Measurements from ENCODE around the gene JPH3. TPM values are rescaled to one million over a fixed set of nuclear protein-coding genes. Genes with fewer than 3 reads are reported as not detected.

JPH3 gene
- total and polyA plus RNA-seq, 2 experiments from 2014 or later, result not detected

DNA sequence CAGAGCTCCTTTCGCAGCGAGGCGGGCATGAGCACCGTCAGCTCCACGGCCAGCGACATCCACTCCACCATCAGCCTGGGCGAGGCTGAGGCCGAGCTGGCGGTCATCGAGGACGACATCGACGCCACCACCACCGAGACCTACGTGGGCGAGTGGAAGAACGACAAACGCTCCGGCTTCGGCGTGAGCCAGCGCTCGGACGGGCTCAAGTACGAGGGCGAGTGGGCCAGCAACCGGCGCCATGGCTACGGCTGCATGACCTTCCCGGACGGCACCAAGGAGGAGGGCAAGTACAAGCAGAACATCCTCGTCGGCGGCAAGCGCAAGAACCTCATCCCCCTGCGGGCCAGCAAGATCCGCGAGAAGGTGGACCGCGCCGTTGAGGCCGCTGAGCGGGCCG lies 42.3 kb downstream of the JPH3 start:
- WGBS, 2 experiments (ENCODE audit: low coverage in 1 of 2, low lambda C conversion rate in 2 of 2, missing lambda C conversion rate in 2 of 2), result 93 to 94% methylated on average over 39 to 44 of the region's 44 CpGs
- no peak overlapping the region for H3K9ac ChIP-seq
- H3K4me3 ChIP-seq, result no peak overlapping the region
- H3K36me3 ChIP-seq (ENCODE audit: low read depth), result no peaks in the 10 kb centered on the region
- in situ Hi-C loops (cut with MboI), result no loop called here
- TF ChIP-seq EZH2phosphoT487 (IDR thresholded peaks at IDR 0.05; ENCODE audit: insufficient read depth, low read depth) (no peak), EZH2 (IDR thresholded peaks at IDR 0.05; ENCODE audit: insufficient read depth, poor library complexity, severe bottlenecking) (no peak)
- no peak overlapping the region for H2AFZ ChIP-seq
- no peaks in the 10 kb centered on the region for H3K9me2 ChIP-seq (ENCODE audit: insufficient read depth)
- H3F3A ChIP-seq (ENCODE audit: insufficient read depth), result no peaks in the 10 kb centered on the region
- no peak overlapping the region for H3K4me2 ChIP-seq (ENCODE audit: unreplicated experiment)
- DNase-seq, result no peak
- no peaks in the 10 kb centered on the region for H4K20me1 ChIP-seq (ENCODE audit: insufficient read depth)
- no peaks in the 10 kb centered on the region for H3K79me2 ChIP-seq (ENCODE audit: insufficient read depth)
- peaks cover 27% of the 10 kb centered on the region for H3K27me3 ChIP-seq (replicated peaks; ENCODE audit: insufficient read depth)
- H3K4me1 ChIP-seq (ENCODE audit: insufficient read depth), result no peaks in the 10 kb centered on the region
- H3K27ac ChIP-seq, result no peak overlapping the region
- no peaks in the 10 kb centered on the region for H3K9me3 ChIP-seq (ENCODE audit: low read depth)

DNA sequence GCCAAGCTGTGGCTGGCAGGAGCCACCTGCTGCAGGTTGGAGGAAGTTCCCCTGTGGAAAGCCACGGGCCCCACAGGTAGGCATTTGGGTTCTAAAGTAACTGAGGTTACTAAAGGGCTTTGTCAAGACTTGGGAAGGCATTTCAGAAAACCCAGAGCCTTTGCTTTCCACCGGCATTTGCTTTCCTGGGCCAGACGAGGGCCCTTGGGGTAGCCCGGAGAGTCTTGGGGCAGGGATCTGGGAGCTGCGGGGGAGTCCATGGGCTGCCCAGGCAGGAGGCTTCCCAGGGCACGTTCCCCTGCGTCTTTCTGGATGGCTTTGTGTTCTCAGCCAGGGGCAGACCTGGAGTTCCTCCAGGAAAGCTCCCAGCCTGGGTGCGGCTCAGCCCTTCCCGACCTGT lies 43.5 kb downstream of the JPH3 start:
- H3K79me2 ChIP-seq (ENCODE audit: insufficient read depth), result no peaks in the 10 kb centered on the region
- no peaks in the 10 kb centered on the region for H3K36me3 ChIP-seq (ENCODE audit: low read depth)
- H4K20me1 ChIP-seq (ENCODE audit: insufficient read depth), result no peaks in the 10 kb centered on the region
- TF ChIP-seq EZH2 (IDR thresholded peaks at IDR 0.05; ENCODE audit: insufficient read depth, poor library complexity, severe bottlenecking) (no peak), EZH2phosphoT487 (IDR thresholded peaks at IDR 0.05; ENCODE audit: insufficient read depth, low read depth) (no peak)
- no peak overlapping the region for H3K4me2 ChIP-seq (ENCODE audit: unreplicated experiment)
- peaks cover 29% of the 10 kb centered on the region for H3K27me3 ChIP-seq (replicated peaks; ENCODE audit: insufficient read depth)
- WGBS, 2 experiments (ENCODE audit: low coverage in 1 of 2, low lambda C conversion rate in 2 of 2, missing lambda C conversion rate in 2 of 2), result 65 to 67% methylated on average over 9 of the region's 9 CpGs
- H3K4me3 ChIP-seq, result no peak overlapping the region
- no peaks in the 10 kb centered on the region for H3F3A ChIP-seq (ENCODE audit: insufficient read depth)
- DNase-seq, result no peak
- in situ Hi-C loops (cut with MboI), result no loop called here
- no peaks in the 10 kb centered on the region for H3K9me2 ChIP-seq (ENCODE audit: insufficient read depth)
- H3K9ac ChIP-seq, result no peak overlapping the region
- no peak overlapping the region for H2AFZ ChIP-seq
- no peaks in the 10 kb centered on the region for H3K9me3 ChIP-seq (ENCODE audit: low read depth)
- no peak overlapping the region for H3K27ac ChIP-seq
- no peaks in the 10 kb centered on the region for H3K4me1 ChIP-seq (ENCODE audit: insufficient read depth)

DNA sequence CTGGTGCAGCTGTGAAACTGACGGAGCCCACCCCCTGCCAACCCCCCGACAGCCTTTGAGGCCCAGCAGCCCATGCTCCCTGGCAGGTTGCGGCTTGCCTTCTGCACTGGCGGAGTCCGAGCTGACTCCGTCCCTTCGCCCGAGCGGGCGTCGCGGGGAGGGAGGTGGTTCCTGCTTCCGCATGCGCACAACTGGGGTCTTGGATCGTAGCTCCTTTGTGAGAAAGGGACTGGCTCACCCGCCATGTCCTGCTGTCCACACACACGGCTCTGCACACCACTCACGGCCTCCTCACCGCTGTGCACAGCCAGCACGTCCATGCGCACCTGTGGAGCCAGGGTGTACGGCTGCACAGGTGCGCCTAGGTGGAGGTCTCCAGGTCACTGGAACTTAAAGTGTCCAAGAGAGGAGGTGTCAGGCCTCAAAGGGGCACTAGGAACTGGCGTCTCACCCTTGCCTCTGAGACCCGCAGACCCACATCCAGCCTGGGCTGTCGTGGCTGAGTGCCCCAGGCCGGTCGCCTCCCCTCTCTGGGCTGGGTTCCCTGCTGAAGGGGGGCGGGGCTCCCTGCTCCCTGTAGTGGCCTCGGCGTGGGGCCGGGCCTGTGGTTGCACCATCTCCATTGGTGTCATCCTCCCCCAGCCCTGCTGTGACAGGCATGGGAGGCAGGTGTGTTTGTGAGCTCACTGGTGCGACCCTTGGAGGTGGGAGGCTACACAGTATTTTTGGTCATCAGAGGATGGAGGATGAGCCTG lies 45.3 kb downstream of the JPH3 start:
- 61 to 68% methylated on average over 22 to 31 of the region's 33 CpGs for WGBS, 2 experiments (ENCODE audit: low coverage in 1 of 2, low lambda C conversion rate in 2 of 2, missing lambda C conversion rate in 2 of 2)
- in situ Hi-C loops (cut with MboI), result no loop called here
- peaks cover 35% of the 10 kb centered on the region for H3K27me3 ChIP-seq (replicated peaks; ENCODE audit: insufficient read depth)

DNA sequence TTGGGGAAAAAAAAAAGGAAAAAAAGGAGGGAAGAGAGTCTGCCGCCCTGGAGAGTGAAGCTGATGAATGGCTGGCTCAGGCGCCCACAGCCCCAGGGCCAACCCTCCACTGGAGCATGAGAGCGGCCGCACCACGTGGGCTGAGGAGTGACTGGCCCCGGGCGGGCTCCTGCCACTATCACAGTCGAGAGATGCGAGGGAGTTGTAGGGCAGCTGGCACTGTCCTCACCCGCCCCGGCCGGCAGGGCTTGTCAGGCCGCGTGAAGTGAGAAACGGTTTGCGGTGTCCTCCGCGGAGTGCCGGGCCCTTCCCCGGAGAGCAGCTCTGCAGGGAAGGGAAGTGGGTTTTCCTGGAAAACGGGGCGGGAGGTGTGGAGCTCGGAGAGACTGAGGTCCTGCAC lies 45.9 kb downstream of the JPH3 start:
- Histone ChIP-seq H3K4me3 (no peak overlapping the region), H3K27me3 (replicated peaks; ENCODE audit: insufficient read depth) (peaks cover 35% of the 10 kb centered on the region), H3K36me3 (ENCODE audit: low read depth) (no peaks in the 10 kb centered on the region), H3K9me3 (ENCODE audit: low read depth) (no peaks in the 10 kb centered on the region), H3F3A (ENCODE audit: insufficient read depth) (no peaks in the 10 kb centered on the region), H3K79me2 (ENCODE audit: insufficient read depth) (no peaks in the 10 kb centered on the region), H3K4me2 (ENCODE audit: unreplicated experiment) (no peak overlapping the region), H2AFZ (no peak overlapping the region), H4K20me1 (ENCODE audit: insufficient read depth) (no peaks in the 10 kb centered on the region), H3K4me1 (ENCODE audit: insufficient read depth) (no peaks in the 10 kb centered on the region), H3K27ac (no peak overlapping the region), H3K9me2 (ENCODE audit: insufficient read depth) (no peaks in the 10 kb centered on the region), H3K9ac (no peak overlapping the region)
- peak; percentile 13 for DNase-seq
- in situ Hi-C loops (cut with MboI), result no loop called here
- no peak for TF ChIP-seq EZH2 (IDR thresholded peaks at IDR 0.05; ENCODE audit: insufficient read depth, poor library complexity, severe bottlenecking)
- TF ChIP-seq EZH2phosphoT487 (IDR thresholded peaks at IDR 0.05; ENCODE audit: insufficient read depth, low read depth), result no peak
- 41 to 46% methylated on average over 19 to 23 of the region's 23 CpGs for WGBS, 2 experiments (ENCODE audit: low coverage in 1 of 2, low lambda C conversion rate in 2 of 2, missing lambda C conversion rate in 2 of 2)

More for the DNA sequence above, 45.3 kb downstream of the JPH3 start:
- TF ChIP-seq EZH2phosphoT487 (IDR thresholded peaks at IDR 0.05; ENCODE audit: insufficient read depth, low read depth) (no peak), EZH2 (IDR thresholded peaks at IDR 0.05; ENCODE audit: insufficient read depth, poor library complexity, severe bottlenecking) (no peak)
- Histone ChIP-seq H3K79me2 (ENCODE audit: insufficient read depth) (no peaks in the 10 kb centered on the region), H3K4me3 (no peak overlapping the region), H2AFZ (no peak overlapping the region), H3K9me3 (ENCODE audit: low read depth) (no peaks in the 10 kb centered on the region), H3K9me2 (ENCODE audit: insufficient read depth) (no peaks in the 10 kb centered on the region), H3F3A (ENCODE audit: insufficient read depth) (no peaks in the 10 kb centered on the region), H3K9ac (no peak overlapping the region), H3K36me3 (ENCODE audit: low read depth) (no peaks in the 10 kb centered on the region), H3K27ac (no peak overlapping the region), H3K4me2 (ENCODE audit: unreplicated experiment) (no peak overlapping the region), H3K4me1 (ENCODE audit: insufficient read depth) (no peaks in the 10 kb centered on the region), H4K20me1 (ENCODE audit: insufficient read depth) (no peaks in the 10 kb centered on the region)
- no peak for DNase-seq
